ENCODE measurements around the gene CBFA2T3. TPM values are rescaled to one million over a fixed set of nuclear protein-coding genes. Genes with fewer than 3 reads are reported as not detected.

CBFA2T3 gene
- total and polyA plus RNA-seq, 9 donors, result 0.53 to 2.8 (median 1.2) TPM; not detected in 1

- WGBS, 3 donors, result 86% methylated on average over 20 of the region's 20 CpGs
- H3K4me3 ChIP-seq, result no peak overlapping the region
- H3K9me3 ChIP-seq, result no peaks in the 10 kb centered on the region
- intact Hi-C loops (cut with DNase I), result no loop called here
- no peaks in the 10 kb centered on the region for H3K27me3 ChIP-seq
- H3K4me1 ChIP-seq (ENCODE audit: insufficient read depth), result no peaks in the 10 kb centered on the region
- TF ChIP-seq EP300 (IDR thresholded peaks at IDR 0.05), result no peak
- no peak for TF ChIP-seq CTCF (IDR thresholded peaks at IDR 0.05)
- no peak for TF ChIP-seq POLR2A (IDR thresholded peaks at IDR 0.05)
- DNase-seq, result no peak
- no peak overlapping the region for H3K27ac ChIP-seq
- no peaks in the 10 kb centered on the region for H3K36me3 ChIP-seq
Measured at GRCh38 chr16:88877564-88878289, 99.3 kb downstream of the CBFA2T3 start.

DNA sequence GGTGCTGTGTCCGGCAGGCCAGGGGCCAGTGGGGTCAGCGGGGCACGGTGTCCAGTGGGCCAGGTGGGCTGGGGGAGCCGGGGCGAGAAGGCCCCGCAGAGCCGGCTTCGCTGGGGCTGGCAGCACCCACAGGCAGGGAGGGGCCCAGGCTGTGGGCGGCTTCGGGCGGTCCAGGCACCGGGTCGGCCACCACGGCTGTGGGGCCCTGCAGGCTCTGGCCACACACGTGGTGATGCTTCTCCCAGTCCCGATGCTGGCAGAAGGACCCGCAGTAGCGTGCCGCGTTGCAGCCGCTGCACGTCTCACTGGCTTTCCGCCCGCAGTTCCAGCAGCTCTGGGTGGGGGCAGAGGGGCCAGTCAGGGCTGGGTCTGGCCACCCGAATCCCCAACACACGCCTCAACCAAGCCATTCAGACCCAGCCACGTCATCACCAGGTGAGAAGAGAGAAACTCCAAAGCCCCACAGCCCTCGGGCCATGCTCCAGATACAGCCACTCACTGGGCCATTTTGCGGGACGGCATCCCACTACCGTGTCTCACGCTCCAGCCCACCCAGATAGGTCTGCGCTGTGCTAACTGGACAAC lies 100.0 kb downstream of the CBFA2T3 start:
- H3K36me3 ChIP-seq, result no peaks in the 10 kb centered on the region
- intact Hi-C loops (cut with DNase I), result no loop called here
- H3K4me1 ChIP-seq (ENCODE audit: insufficient read depth), result no peaks in the 10 kb centered on the region
- no peak overlapping the region for H3K4me3 ChIP-seq
- no peak overlapping the region for H3K27ac ChIP-seq
- H3K9me3 ChIP-seq, result no peaks in the 10 kb centered on the region
- WGBS, 3 donors, result 79 to 87% (median 84%) methylated on average over 18 to 33 of the region's 33 CpGs
- DNase-seq, result no peak
- no peak for TF ChIP-seq EP300 (IDR thresholded peaks at IDR 0.05)
- TF ChIP-seq POLR2A (IDR thresholded peaks at IDR 0.05), result no peak
- no peak for TF ChIP-seq CTCF (IDR thresholded peaks at IDR 0.05)
- no peaks in the 10 kb centered on the region for H3K27me3 ChIP-seq

DNA sequence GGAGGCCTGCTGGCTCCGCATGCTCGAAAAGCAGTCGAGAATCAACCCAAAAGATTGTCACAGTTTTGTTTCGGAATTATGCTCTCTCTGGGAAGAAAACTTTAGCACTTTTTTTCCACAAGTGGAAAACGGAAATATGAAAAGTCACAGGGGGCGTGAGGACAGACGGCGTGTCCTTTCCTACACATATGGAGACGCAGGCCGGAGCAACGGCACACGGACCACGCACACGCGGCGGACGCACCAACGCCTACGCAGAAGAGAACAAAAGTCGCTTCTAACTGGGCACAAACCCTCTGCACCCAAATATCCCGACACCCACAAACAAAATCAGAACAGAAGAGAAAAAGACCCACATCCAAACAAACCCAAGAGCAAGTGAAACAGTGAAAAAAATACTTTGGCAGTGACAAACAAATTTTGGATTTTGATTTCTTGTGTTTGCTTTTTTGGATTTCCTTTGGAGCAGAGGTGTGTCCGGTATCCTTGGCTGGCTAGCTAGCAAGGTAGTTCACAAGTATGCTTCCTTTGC lies 101.2 kb downstream of the CBFA2T3 start:
- H3K9me3 ChIP-seq, result no peaks in the 10 kb centered on the region
- no peaks in the 10 kb centered on the region for H3K27me3 ChIP-seq
- no peak overlapping the region for H3K4me3 ChIP-seq
- intact Hi-C loops (cut with DNase I), result no loop called here
- TF ChIP-seq POLR2A (IDR thresholded peaks at IDR 0.05) (no peak), EP300 (IDR thresholded peaks at IDR 0.05) (no peak), CTCF (IDR thresholded peaks at IDR 0.05) (no peak)
- H3K27ac ChIP-seq, result no peak overlapping the region
- H3K36me3 ChIP-seq, result no peaks in the 10 kb centered on the region
- no peak for DNase-seq
- whole genome bisulfite sequencing, 3 donors, result 87 to 90% (median 90%) methylated on average over 22 of the region's 22 CpGs
- peaks cover 1% of the 10 kb centered on the region for H3K4me1 ChIP-seq (ENCODE audit: insufficient read depth)

DNA sequence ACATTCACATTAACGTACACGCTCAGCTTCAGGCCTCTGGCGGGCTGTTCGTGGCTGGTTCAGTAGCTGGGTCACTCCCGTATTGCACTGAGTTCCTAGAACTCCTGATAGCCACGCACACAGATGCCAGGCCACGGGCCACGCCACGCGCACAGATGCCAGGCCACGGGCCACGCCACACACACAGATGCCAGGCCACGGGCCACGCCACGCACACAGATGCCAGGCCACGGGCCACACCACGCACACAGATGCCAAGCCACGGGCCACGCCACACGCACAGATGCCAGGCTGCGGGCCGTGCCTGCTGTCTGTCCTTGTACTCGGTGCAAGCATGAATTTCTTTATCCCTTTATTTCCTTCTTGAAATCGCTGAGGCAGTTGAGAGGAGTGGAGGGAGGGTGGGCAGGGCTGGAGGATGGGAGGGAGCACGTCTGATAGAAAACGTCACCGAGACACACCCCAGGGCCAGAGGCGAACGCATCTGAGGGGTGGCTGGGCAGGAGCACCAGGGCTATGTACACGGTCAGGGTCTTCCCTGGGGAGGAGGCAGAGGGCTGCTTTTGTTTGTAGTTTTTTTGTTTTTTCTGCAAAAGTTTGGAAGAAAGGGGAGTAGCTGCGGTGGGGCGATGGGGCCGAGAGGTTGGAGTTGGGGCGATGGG lies 101.9 kb downstream of the CBFA2T3 start:
- no peak for DNase-seq
- H3K9me3 ChIP-seq, result no peaks in the 10 kb centered on the region
- no peaks in the 10 kb centered on the region for H3K27me3 ChIP-seq
- H3K4me1 ChIP-seq (ENCODE audit: insufficient read depth), result peaks cover 1% of the 10 kb centered on the region
- WGBS, 3 donors, result 80 to 88% (median 86%) methylated on average over 34 of the region's 34 CpGs
- intact Hi-C loops (cut with DNase I), result no loop called here
- TF ChIP-seq CTCF (IDR thresholded peaks at IDR 0.05) (no peak), POLR2A (IDR thresholded peaks at IDR 0.05) (no peak)
- no peak overlapping the region for H3K27ac ChIP-seq
- no peaks in the 10 kb centered on the region for H3K36me3 ChIP-seq
- H3K4me3 ChIP-seq, result no peak overlapping the region
